Stimulated activated CD4-positive, alpha-beta T cell treated with anti-CD3 and anti-CD28 coated beads, Interleukin-2, amount 100 ng/mL, for 48 hours (primary cell): ENCODE results near the gene PNLIP.

ENCODE experiments used
- DNase-seq, 2 donors: peaks; one replicate each; pipeline ENCODE4 v3.0.0-alpha.2; 2020

The PNLIP gene

DNA sequence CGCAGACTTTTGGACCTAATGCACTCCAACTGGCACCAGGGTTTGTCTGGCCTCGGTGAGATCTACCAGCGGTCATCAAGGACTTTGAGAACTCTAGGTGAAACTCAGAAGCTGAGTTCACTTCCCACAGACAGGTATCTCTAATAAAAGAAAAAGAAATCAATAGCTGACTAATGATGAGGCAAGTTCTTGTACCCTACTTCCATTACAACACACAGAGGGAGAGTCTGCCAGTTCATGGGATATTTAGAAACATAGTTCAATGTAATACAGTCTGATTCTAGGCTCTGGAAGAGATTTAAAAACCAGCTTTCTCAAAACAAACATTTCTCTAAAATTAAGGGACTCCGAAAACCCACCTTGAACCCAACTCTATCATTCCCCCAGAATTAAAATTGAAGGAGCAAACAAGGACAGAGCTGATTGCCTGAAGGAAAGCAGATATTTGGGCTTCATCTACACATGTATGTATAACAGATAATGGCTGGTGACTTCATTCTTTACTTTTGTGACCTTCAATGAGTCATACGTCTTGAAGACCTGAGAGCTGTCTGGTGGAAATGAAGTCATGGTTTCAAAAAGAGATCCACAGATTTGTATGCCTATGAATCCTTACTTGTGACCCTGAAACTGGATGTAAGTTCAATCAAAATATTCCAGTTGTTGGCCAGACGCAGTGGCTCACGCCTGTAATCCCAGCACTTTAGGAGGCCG lies 42.3 kb downstream of the PNLIP start:
- no peak for DNase-seq

DNA sequence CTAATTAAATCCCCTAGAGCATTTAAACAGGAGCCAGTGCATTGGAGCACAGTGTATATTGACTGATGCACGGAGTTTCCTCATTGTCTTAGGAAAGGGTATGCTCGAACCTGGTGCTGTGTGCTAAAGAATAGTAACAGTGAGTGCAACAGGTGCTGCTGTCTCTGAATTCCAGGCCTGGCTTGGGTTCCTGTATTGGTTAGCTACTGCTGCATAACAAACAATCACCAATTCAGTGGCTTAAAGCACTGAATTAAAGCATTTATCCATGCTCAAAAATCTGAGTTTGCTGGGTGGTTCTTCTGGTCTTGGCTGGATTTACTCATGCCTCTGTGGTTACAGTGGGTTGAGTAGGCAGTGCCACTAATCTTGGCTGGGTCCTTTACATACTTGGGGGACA lies 43.3 kb downstream of the PNLIP start:
- DNase-seq = no peak

- no peak for DNase-seq
Observed at GRCh38 chr10:116589926-116590325, 44.2 kb downstream of the PNLIP start.

- no peak for DNase-seq
Observed at GRCh38 chr10:116590590-116591444, 45.1 kb downstream of the PNLIP start, which contains the start of gene PNLIPRP1. PNLIPRP1 (plus strand) TSS chr10:116590959; CDS start chr10:116591130, 171 bp downstream.

GRCh38 chr10:116593139-116593740 lies 47.5 kb downstream of the PNLIP start:
- no peak for DNase-seq

DNA sequence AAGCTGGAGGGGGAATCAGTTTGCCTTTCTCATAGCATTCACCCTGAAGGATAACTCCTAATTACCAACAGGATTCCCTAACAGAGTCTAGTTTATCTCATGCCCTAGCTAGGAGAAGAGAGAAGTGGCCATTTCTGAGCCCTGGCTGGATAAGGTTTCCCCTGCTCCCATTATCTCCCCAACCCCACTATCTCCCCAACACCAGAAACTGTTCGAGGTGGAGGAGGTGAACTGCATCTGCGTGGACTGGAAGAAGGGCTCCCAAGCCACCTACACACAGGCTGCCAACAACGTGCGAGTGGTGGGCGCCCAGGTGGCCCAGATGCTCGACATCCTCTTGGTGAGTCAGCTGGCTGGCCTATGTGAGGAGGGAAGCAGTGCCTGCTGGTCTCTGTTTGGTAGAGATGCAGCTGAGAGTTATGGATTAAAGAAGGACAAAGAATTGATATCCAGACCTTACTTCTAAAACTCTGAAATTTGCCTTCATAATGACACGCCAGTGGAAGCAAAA lies 48.8 kb downstream of the PNLIP start:
- DNase-seq = no peak

- DNase-seq = no peak
Observed at GRCh38 chr10:116596062-116596461, 50.3 kb downstream of the PNLIP start.

DNA sequence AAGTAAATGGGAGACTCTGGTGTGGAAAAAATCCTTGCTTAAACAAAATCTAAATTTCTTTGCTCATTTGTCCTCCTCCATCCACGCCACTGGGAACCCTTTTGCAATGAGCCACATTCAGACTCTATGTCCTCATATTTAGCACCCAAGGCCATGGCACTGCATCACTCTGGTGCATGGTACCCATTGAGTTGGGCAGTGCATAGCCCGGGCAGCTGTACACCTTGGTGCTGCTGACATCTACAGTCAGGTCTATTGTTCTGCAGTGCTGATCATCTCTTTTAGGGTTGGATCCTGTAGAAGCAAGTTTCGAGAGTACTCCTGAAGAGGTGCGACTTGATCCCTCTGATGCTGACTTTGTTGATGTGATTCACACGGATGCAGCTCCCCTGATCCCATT lies 51.8 kb downstream of the PNLIP start:
- DNase-seq = no peak

DNA sequence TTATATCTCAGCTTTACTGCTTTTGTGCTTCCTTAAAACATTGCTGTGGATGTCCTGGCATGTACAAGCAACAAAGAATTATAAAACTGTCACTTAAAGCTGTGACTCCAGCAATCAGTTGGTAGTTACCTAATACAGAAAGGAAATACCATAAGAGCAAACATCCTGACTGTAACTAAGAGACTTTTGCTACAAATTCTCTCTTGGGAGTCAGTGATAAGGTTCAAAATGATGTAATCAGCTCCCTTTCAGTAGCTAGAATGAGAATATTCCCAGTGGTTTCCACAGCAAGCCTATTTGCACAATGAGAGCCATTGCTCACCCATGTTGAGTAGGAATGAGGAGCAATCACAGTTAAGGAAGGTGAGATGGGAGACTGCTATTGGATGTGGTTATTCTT lies 52.6 kb downstream of the PNLIP start:
- DNase-seq = no peak

- DNase-seq = no peak
Observed at GRCh38 chr10:116599991-116600390, 54.3 kb downstream of the PNLIP start.

GRCh38 chr10:116602648-116603400 lies 57.1 kb downstream of the PNLIP start:
- no peak for DNase-seq

GRCh38 chr10:116606061-116606483 lies 60.3 kb downstream of the PNLIP start:
- DNase-seq = no peak

DNA sequence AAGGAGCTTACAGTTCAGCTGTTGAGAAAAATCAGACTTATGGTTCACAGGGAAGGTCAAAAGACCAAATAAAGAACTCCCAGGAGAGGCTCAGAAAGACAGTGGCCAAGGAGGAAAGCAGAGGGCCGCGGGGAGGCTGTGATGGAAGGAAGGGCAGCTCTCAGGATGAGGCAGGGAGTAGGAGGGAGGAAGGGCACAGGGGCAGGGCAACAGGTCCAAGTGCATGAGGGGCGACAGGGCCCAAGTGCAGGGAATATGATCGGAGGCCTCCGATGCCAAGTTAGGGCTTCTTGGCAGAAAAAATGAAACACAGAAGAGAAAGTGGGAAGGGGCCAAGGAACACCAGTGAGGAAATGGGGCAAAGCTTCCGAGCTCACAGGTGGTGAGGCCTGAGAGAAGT lies 61.6 kb downstream of the PNLIP start:
- DNase-seq = no peak

- DNase-seq = no peak
Observed at GRCh38 chr10:116608686-116609594, 63.2 kb downstream of the PNLIP start.

- no peak for DNase-seq
Observed at GRCh38 chr10:116610443-116611152, 64.9 kb downstream of the PNLIP start.

DNA sequence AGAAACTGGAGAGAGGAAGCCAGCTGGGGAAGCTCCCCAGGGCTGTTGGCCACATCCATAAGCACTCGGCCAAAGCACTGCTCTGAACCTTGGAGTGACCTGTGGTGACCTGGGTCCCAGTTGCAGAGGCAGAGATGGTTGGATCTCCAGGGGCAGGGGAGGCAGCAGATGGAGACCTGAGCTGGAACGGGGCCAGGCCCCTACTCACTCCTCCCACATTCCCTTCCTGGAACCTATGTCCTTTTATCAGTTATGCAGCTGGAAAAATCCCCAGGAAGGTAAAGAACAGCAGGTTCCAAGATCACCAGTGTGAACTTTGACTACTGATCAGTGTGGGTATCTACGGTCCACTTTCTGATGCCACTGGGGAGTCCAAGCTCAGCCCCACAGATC lies 65.4 kb downstream of the PNLIP start:
- no peak for DNase-seq

DNA sequence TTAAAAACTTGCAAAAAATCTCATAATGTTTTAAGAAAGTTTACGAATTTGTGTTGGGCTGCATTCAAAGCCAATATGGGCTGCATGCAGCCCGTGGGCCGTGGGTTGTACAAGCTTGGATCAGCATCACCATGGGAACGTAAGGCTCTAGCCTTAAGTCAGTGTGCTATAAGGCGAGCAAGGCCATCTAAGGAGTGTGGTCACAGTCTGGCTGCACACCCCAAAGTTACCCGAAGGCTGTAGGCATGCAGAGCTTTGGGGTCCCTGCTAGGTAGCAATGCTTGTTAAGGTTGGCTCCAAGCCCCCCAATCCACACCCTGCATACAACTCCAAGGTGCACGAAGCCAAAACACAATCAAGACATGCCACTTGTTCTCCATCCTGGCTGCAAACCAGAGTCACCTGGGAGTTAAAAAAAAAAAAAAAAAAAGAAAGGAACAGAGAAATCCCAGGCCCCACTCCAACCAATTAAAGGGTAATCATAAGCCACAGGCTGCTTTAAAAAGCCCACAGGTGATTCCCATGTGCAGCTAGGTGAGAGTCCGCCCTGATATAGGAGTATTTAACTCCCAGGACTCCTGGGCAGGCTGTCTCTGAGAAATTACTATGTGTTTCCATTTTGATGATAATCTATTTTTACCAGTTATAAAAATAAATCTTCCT lies 66.5 kb downstream of the PNLIP start:
- DNase-seq = no peak

- DNase-seq = no peak
Observed at GRCh38 chr10:116613471-116613870, 67.7 kb downstream of the PNLIP start.

DNA sequence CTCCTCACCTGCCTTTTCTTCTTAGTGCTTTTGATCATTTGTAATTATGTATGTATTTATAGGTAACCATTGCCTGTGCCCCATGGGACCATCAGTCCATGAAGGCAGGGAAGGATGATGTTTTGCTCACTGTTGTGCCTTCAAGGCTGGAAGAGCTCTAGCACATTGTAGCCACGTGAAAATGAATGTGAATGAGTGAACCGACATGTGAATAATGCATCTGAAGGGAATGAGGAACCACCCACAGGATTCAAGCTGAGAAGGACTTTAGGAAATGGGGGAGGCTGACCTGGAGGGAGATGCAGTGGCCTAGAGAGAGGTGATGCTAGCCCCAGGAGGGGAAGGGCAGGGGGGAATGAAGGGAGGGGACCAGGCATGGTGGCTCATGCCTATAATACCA lies 69.1 kb downstream of the PNLIP start:
- DNase-seq = no peak

DNA sequence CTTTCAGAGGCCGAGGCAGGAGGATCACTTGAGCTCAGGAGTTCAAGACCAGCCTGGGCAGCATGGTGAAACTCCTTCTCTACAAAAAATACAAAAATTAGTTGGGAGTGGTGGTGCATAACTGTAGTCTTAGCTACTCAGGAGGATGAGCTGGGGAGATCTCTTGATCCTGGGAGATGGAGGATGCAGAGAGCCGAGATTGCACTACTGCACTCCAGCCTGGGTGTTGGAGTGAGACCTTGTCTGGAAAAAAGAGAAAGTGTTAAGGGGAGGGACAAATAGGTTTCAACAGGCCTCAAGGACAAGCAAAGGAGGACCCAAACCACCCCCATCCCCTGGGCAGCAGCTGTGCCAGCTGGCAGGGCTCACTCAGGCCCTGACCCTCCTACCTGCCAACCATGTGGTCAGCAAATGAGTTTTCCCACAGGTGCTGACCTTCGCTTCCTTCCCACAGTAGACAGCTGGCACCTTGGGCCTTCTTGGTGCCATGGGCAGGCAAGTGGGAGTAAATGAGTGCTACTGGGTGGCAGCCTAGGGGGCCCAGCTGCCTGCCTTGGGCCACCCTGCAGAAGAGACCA lies 69.6 kb downstream of the PNLIP start:
- no peak for DNase-seq
